ENCODE results near the gene PNMA6A. TPM values are rescaled to one million over a fixed set of nuclear protein-coding genes. Genes with fewer than 3 reads are reported as not detected.

The PNMA6A gene
- total and polyA plus RNA-seq, 2 donors (not counting 3 experiments of a cell fraction or from before 2014, with no cell fraction given) = 1.2 to 1.3 TPM

- dilution Hi-C loops (cut with MboI; ENCODE audit: extremely low pct_ligation_motif_present, low sequenced_read_pairs) = no loop called here
These were observed 10.5 kb upstream of the PNMA6A start for GRCh38 chrX:153061732-153062131.

More at GRCh38 chrX:153061732-153062131, 10.5 kb upstream of the PNMA6A start:
- ChIA-PET CTCF (no interaction called here), POLR2A (no interaction called here)
- no peak overlapping the region for H2AFZ ChIP-seq (ENCODE audit: low read depth, low read length)
- H3K4me3 ChIP-seq (replicated peaks in 1 of 3; ENCODE audit: insufficient read depth in 1 of 3, low read depth in 1 of 3, low read length in 3 of 3) = no peak overlapping the region
- no peak for TF ChIP-seq POLR2AphosphoS5 (IDR thresholded peaks at IDR 0.05; ENCODE audit: insufficient read depth, low read depth, low read length)
- TF ChIP-seq MYC (IDR thresholded peaks at IDR 0.05; ENCODE audit: low read depth, low read length) = no peak
- no peak for TF ChIP-seq POLR2A (IDR thresholded peaks at IDR 0.05; ENCODE audit: low read depth, low read length)
- TF ChIP-seq JUN (IDR thresholded peaks at IDR 0.05; ENCODE audit: borderline replicate concordance, insufficient read depth, insufficient read length, low read depth) = no peak
- no peak for TF ChIP-seq CTCF (IDR thresholded peaks at IDR 0.05; ENCODE audit: extremely low read depth in 1 of 2, insufficient read depth in 1 of 2, low read depth in 1 of 2, low read length in 2 of 2)
- peak; percentile 16 for TF ChIP-seq FOS (IDR thresholded peaks at IDR 0.05; ENCODE audit: borderline replicate concordance, insufficient read depth, low read length)
- H3K9me3 ChIP-seq (replicated peaks; ENCODE audit: control insufficient read depth, insufficient read depth, low read length) = no peaks in the 10 kb centered on the region
- H3K4me2 ChIP-seq (ENCODE audit: insufficient read depth, low read length) = no peak overlapping the region
- FAIRE-seq (no peak), DNase-seq (ENCODE audit: low read depth, low spot score) (no peak)
- no peak overlapping the region for H3K9ac ChIP-seq (replicated peaks; ENCODE audit: extremely low read depth, insufficient read depth, low read length)
- no peaks in the 10 kb centered on the region for H3K79me2 ChIP-seq (ENCODE audit: control insufficient read depth, insufficient read depth, low read length)
- intact Hi-C loops (cut with micrococcal nuclease) = no loop called here
- no peak overlapping the region for H3K27ac ChIP-seq (ENCODE audit: insufficient read depth, low read depth, low read length)
- no peaks in the 10 kb centered on the region for H3K36me3 ChIP-seq (ENCODE audit: control insufficient read depth in 2 of 2, extremely low read depth in 1 of 2, insufficient read depth in 2 of 2, low read length in 2 of 2)
- BruUV-seq (replicated peaks) = no TSS peak
- H3K9me1 ChIP-seq (replicated peaks; ENCODE audit: control insufficient read depth, extremely low read depth, insufficient read depth, low read length) = no peaks in the 10 kb centered on the region
- H3K4me1 ChIP-seq (ENCODE audit: control insufficient read depth, extremely low read depth, insufficient read depth, low read length) = no peaks in the 10 kb centered on the region
- H4K20me1 ChIP-seq (replicated peaks; ENCODE audit: control insufficient read depth, extremely low read depth, insufficient read depth, low read length) = no peaks in the 10 kb centered on the region
- peaks cover 0 to 3% of the 10 kb centered on the region in 2 experiments for H3K27me3 ChIP-seq (ENCODE audit: control insufficient read depth in 2 of 2, insufficient read depth in 2 of 2, low read length in 2 of 2)
